Posterior vena cava (tissue), 2 donors: ENCODE data around the gene CNBD2. TPM values are rescaled to one million over a fixed set of nuclear protein-coding genes. Genes with fewer than 3 reads are reported as not detected.
"Not testable (repeated sequence)": the region's sequence is repeated elsewhere in the genome, so short reads cannot be mapped to it uniquely, and the experiment has no call there.

Experiments
- DNase-seq: peaks from one replicate; pipeline ENCODE4 v3.0.0-alpha.2; 2020; ENCODE audit warnings: low spot score
- intact Hi-C, 2 donors: fragments of 100-400 bp; cut with DNase I; formaldehyde crosslinking; loops; one replicate each; pipeline versions ENCODE4 v1.14.1 to v1.14.2; 2022 to 2023
- total RNA-seq, 2 donors: library from RNA; stranded (reverse); fragmentation: NEBNext Ultra II Directional; extraction: Animal tissue kit (Norgen Biotek cat#: 25700); gene quantifications; one replicate each; pipeline ENCODE4 v1.2.1, GENCODE V29; 2021
- donor health status: DM: yes; HTN: yes; CAD: no.
- donor health status: DM: yes; HTN: yes; CAD: no.

CNBD2 gene
- total RNA-seq, 2 donors from 2014 or later: 2.0 to 2.3 TPM

DNA sequence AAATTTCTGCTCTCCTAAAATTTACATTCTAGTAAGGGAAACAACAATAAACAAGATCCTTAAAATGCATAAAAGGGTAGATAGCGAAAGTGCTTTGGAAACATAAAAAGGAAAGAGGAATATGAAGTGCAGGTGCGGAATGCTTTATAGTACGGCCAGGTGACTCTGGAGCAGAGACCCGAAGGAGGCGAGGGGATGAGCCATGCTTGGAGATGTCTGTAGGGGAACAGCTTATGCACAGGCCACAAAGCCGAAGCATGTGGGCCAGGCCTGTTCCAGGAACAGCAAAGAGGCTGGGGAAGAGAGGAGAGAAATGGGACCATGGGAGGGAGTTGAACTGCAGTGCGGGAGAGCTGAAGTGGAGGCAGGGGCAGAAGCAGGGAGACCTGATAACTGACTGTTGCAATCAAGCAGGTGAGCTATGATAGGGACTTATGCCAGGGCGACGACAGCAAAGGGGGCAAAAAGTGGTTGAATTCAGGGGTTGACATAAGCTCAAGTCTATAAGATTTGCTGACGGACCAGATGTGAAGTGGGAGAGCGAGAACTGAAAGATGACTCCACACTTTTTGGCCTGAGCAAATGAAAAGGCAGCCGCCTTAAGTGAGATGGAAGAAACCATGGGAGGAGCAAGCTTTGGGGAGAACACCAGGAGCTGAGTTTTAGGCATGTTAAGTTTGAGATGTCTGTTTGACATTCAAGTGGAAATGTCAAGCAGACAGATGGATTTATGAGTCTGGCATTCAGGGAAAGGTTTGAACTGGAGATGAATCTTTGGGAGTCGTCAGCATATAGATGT lies 83.1 kb downstream of the CNBD2 start:
- peak; percentile 58 for DNase-seq
- intact Hi-C loops: no loop called here

- no peak for DNase-seq
- intact Hi-C loops: no loop called here
Observed at GRCh38 chr20:36052117-36052513, 83.7 kb downstream of the CNBD2 start.

- intact Hi-C loops, DNase-seq: not testable (repeated sequence)
Observed at GRCh38 chr20:36053863-36054518, 85.6 kb downstream of the CNBD2 start.

DNA sequence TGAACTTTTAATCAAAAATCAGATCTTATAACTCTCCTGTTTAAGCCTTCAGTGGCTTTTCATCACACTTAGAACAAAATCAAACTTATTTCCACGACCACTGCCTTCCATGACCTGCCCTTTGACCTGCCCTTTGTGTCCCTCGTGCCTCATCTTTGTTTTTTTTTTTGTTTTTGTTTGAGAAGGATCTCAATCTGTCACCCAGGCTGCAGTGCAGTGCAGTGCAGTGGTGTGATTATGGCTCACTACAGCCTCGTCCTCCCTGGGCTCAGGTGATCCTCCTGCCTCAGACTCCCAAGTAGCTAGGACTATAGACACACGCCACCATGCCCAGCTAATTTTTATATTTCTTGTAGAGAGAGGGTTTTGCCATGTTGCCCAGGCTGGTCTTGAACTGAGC lies 86.8 kb downstream of the CNBD2 start:
- intact Hi-C loops: no loop called here
- DNase-seq: no peak

DNA sequence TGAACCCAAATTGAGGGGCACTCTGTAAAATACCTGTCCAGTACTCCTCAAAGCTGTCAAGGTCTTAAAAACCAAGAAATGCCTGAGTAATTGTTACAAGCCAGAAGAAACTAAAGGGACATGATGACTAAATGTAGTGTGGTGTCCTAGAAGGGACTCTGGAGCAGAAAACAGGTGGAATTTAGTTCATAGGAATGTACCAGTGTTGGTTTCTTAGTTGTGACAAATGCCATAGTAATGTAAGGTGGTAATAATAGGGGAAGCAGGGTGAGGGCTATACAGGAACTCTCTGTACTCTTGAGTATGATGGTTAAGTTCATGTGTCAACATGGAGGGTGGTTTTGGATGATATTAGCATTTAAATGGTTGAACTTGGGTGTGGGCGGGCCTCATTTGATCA lies 92.3 kb downstream of the CNBD2 start:
- no peak for DNase-seq
- intact Hi-C loops: no loop called here

GRCh38 chr20:36061754-36062153 lies 93.4 kb downstream of the CNBD2 start:
- peak; percentile 91 for DNase-seq
- intact Hi-C loops: no loop called here

- DNase-seq: no peak
- intact Hi-C loops: no loop called here
Observed at GRCh38 chr20:36062799-36063198, 94.4 kb downstream of the CNBD2 start.

DNA sequence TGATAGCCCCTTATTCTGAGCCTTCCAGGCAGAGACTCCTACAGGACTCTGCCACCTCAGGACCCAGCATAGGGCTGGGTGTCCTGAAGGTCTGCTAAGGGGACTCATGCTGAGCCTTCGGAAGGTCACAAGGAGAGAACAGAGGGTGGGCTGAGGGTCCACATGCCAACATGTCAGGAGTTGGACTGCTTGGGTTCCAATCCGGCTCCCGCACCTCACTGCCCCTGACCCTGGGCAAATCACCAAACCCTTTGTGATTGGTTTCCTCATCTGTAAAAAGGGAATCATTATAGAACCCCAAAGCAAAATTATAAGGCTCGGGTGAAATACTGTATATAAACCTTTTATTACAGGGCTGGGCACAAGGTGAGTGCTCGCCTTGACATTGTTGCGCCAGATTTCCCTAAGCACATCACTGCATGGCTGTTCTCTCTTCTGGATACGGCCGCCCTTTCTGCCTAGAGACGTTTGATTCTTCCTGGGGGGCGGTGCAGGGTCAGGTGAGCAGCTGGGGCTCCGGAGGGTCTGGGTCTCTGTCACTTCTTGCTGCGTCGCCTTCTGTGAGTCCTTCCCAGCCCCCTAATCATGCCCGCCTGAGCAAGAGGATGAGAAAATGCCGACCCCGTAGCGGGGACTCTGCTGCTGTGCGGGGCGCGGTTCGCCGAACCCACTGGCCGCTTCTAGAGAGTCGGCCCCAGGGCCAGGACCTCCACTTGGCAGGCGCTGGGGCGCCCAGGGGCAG lies 95.7 kb downstream of the CNBD2 start:
- no peak for DNase-seq
- intact Hi-C loops: no loop called here

DNA sequence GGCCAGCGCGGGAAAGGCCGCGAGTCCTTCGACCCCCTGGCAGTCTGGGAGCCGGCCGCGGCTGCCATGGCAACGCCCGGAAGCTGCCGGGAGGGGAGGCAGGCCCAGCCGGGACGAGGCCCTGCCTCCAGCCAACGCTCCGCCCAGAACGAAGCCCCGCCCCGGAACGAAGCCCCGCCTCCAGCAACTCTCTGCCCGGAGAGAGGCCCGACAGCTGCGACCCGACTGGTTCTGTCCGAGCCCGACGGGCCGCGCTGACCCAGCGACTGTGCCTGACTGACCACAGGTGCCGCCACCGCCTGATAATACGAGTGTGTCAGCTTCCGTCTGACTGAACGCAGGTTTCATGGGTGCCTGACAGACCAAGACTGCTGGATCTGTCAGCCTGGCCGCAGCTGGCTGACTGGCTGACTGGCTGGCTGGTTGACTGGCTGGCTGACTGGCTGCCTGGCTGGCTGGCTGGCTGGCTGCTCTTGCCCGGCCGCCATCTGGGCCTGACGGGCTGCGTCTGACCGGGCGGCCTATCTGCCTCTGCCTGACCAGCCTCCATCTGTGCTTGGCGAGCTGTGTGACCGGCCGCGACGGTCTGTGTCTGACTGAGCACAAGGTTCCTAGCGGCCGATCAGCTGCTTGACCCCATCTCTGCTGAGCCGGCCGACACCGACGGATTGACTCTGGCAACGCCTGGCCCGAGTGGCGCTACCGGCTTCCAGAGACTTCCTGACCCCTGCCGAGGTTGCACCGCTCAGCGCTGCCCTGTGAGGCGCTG lies 96.5 kb downstream of the CNBD2 start:
- intact Hi-C loops: no loop called here
- DNase-seq: peak; percentile 99

DNA sequence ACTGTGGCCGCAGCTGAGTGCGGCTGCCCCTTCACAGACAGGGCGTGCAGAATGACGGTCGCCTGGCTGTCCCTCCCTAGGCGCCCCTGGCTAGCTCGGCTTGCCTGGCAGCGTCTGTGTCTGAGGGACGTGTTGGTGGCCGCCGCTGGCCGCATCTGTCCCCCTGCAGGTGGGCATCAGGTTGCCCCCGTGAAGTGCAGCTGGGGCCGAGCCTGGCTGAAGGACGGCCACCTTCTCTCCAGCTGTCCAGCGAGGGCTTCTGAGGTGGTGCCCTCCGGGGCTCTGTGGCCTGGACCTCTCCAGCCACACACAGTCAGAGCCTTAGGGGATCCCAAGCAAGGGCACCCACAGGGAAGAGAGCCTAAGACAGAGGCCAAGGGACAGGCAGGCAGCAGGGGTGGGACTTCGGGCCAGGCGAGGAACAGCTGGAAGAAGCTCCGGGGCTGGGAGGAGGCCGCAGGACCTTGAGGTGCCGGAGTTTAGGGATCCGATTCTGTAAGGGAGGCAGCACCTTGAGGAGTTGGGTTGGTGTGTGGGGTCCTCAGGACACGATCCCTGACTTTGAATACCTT lies 97.1 kb downstream of the CNBD2 start:
- DNase-seq: no peak
- intact Hi-C loops: no loop called here

DNA sequence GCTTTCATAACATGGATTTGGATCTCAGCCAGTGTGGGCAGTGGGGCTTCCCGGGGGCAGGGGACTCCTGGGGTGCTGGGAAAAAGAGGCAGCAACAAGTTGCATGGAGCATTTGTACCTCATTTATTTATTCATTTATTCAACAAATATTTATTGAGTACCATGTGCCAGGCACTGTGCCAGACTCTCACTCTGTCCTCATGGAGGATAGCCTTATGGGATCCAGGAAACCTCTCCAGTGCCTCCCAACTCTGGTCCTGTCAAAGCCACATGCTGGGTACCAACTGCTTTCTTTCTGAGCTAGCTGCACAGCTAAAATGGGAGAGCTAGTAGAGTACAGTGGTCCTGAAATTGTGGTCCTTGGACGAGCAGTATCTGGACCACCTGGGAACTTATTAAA lies 98.4 kb downstream of the CNBD2 start:
- intact Hi-C loops: no loop called here
- no peak for DNase-seq

DNA sequence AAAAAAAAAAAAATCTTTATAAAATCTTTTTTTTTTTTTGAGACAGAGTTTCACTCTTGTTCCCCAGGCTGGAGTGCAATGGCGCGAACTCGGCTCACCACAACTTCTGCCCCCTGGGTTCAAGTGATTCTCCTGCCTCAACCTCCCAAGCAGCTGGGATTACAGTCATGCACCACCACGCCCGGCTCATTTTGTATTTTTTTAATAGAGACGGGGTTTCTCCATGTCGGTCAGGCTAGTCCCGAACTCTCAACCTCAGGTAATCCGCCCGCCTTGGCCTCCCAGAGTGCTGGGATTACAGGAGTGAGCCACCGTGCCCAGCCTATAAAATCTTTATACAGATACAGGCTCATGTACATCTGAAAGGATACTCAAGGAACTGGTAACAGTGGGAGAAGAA lies 100.1 kb downstream of the CNBD2 start:
- DNase-seq, intact Hi-C loops: not testable (repeated sequence)

- DNase-seq: no peak
- intact Hi-C loops: no loop called here
Observed at GRCh38 chr20:36070451-36070850, 102.1 kb downstream of the CNBD2 start.

DNA sequence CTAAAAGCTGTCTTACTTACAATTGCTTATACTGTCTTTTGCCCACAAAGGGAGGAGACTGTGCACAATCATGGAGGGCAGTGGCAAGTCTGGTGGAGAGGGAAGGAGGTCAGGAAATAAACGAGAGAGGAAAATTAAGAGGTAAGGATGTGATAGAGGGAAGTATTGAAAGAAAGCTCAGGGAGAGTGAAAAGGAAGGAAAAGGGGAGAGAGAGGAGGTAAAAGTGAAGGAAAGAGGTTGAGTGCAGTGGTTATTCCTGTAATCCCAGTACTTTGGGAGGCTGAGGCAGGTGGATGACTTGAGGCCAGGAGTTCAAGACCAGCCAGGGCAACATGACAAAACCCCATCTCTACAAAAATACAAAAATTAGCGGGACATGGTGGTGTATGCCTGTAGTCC lies 103.5 kb downstream of the CNBD2 start:
- intact Hi-C loops: no loop called here
- no peak for DNase-seq

- intact Hi-C loops: loop anchor here in 1 of 2 donors (1.0 kb wide), 1 partner anchor 17 kb away; no protein-coding TSS in a partner anchor
Observed at GRCh38 chr20:36074983-36075382, 106.6 kb downstream of the CNBD2 start.

DNA sequence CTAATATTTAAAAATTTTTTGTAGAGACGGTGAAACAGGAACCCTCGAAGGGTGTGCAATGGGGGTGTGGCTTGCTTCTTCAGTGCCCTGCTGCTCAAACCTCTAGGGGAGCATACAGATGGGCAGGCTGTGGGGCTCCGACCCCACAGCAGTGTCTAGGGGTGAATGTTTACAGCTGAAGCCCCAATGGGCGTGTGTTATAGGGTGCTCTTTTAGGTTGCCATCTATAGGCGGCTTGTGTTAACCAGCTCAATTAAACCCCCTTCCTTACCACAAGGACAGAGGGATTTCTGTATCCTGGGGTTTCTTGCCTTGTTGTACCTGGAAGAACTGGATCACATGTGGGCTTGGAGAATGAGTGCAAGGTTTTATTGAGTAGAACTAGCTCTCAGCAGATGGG lies 109.4 kb downstream of the CNBD2 start:
- intact Hi-C loops: not testable (repeated sequence)

More at GRCh38 chr20:36074983-36075382, 106.6 kb downstream of the CNBD2 start:
- no peak for DNase-seq

GRCh38 chr20:36079486-36079885 lies 111.1 kb downstream of the CNBD2 start:
- intact Hi-C loops: no loop called here
- DNase-seq: no peak

More for the DNA sequence above, 109.4 kb downstream of the CNBD2 start:
- DNase-seq: not testable (repeated sequence)

GRCh38 chr20:36079984-36080383 lies 111.6 kb downstream of the CNBD2 start:
- intact Hi-C loops, DNase-seq: not testable (repeated sequence)
